GM12873 (cell line): ENCODE measurements around the gene DNLZ.

Experiments used
- CTCF ChIP-seq: IDR thresholded peaks from 2 replicates; pipeline ENCODE4 v1.5.1; 2012; ENCODE audit warnings: low read depth, mild to moderate bottlenecking, moderate library complexity, low read length, control low read depth; ENCODE audit not compliant: insufficient read depth; ENCODE audit errors: missing control alignments

The DNLZ gene

GRCh38 chr9:136405481-136405880 is 41.9 kb upstream of the DNLZ start:
- no peak for TF ChIP-seq CTCF

GRCh38 chr9:136404801-136405136 is 41.2 kb upstream of the DNLZ start:
- TF ChIP-seq CTCF = no peak

DNA sequence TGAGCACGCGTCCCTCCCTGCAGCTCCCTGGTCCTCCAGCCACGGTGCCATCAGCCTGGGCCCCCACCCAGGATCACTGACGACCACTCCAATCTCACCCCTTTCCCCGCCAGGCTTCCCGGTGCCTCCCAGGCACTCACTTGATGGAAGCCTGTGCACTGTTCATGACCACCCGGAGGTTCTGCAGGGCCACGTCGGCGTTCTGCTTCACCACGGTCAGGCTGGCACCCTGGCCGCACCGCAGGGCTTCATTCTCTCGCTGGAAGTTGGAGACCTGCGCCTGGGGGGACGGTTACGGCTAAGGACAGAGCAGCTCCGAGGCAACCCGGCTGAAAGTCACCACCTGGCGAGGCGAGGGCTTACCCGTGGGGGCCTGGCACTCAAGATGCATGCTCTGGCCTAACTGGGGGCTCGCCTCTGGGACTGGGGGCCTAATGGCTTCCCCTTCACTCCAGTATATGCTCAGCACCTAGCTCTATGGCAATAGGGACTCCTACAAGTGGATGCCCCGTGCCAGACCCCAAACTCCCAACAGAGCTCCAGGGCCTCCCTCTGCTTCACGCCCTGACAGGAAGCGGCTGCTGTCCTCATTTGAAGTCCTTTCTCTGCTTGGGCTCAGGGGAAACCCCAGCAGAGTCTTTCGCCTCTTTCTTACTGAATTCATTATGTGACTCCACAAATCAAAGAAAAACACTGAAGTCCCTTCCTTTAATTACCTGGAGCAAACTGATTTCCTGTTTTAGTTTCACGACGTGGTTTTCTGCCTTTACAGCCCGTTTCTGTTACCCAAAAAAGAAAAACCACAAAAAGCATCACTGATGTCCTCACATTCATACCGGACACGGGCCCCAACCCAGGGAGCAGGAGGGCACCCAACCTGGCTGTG is 40.6 kb upstream of the DNLZ start:
- TF ChIP-seq CTCF = no peak

- peak; percentile 15 for TF ChIP-seq CTCF
Observed at GRCh38 chr9:136403538-136403914, 40.0 kb upstream of the DNLZ start.

- no peak for TF ChIP-seq CTCF
Observed at GRCh38 chr9:136402067-136402466, 38.5 kb upstream of the DNLZ start.

- no peak for TF ChIP-seq CTCF
Observed at GRCh38 chr9:136401173-136401922, 37.8 kb upstream of the DNLZ start.

DNA sequence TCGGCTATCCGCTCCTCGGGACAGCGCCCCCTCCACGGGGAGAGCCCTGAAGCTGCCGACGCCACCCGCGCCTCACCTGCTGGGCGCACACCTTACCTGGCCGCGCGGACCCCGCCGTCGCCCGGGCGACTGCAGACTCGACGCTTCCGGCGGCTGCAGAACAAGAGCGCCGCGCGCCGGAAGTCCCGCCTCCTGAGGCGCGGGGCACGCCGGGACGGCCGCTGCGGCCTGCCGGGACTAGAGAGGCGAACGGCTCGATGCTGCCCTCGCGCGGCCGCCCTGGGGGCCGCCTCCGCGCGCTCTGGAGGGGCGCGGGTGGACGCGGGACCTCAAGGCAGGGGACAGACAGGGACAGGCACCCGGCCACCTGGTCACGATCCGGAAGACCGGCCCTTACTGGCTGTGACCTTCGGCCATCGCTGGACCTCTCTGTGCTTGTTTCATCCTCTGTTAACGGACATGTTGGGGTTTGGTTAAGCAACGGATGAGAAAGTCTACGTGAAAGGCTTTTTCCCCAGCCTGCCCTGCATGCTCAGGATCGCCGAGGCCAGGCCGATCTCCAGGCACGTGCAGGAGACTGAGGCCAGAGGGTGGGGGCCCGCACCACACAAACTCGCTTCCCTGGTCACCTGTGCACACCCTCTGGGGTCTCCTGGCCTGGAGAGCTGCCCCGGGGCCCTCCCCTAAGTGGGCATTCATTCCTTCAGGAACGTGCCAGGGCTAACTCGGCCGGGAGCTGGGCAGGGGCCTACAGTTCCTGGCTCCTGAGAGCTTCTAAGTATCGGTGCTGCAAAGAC is 36.7 kb upstream of the DNLZ start, which contains the start of gene SNAPC4:
Gene SNAPC4 (minus strand): TSS at position 133 of the 797 bp plus-strand sequence. CDS start 1,742 bp downstream, outside the sequence.
- peak; percentile 89 for TF ChIP-seq CTCF
